K562 (cell line): ENCODE results near the gene DLGAP1. TPM values are rescaled to one million over a fixed set of nuclear protein-coding genes. Genes with fewer than 3 reads are reported as not detected.
A peak's percentile ranks its signal among the peaks of the same experiment; 100 is the strongest.

ENCODE experiments used
- ATAC-seq: fragments of 200-7000 bp; cut with Tn5 transposase; 3 replicates; pipeline ENCODE4 v1.9.1; 2020; ENCODE audit warnings: moderate library complexity
- BruUV-seq: library from RNA; stranded (reverse); fragments of 400-500 nt; replicated peaks from 2 replicates; lab custom pipeline; 2021; lab: Mats Ljungman, UMichigan
- CTCF ChIA-PET: fragments of 300-600 bp; formaldehyde crosslinking; extraction: SDS; loops from one replicate; lab custom pipeline; 2021; ENCODE audit warnings: low intra/inter-chr PET ratio; lab: Yijun Ruan, JAX
- POLR2A ChIA-PET: fragments of 300-600, 350-650 bp; sonication (Branson Sonifier 250); formaldehyde crosslinking; extraction: SDS; loops from one replicate; lab custom pipeline; 2021; ENCODE audit warnings: antibody characterized with exemption, inconsistent platforms; lab: Yijun Ruan, JAX
- DNase-seq, 4 experiments: peaks; one replicate each; pipeline versions ENCODE4 v3.0.0 to v3.0.0-alpha.2; 2011 to 2018; ENCODE audit warnings: low spot score in 3 of 4, mixed read lengths in 3 of 4; ENCODE audit errors: extremely low read depth in 1 of 4
- FAIRE-seq: peaks from 2 replicates; lab custom pipeline; 2011; peaks lifted over from hg19 to GRCh38; lab: Jason Lieb, UNC
- H2AFZ ChIP-seq: 2 replicates; pipeline ENCODE4 v1.6.0; 2011; ENCODE audit warnings: low read depth, low read length, control low read depth, inconsistent platforms
- H3K27ac ChIP-seq: fragments of 200-600 bp; 3 replicates; pipeline ENCODE4 v1.8.0; 2011; ENCODE audit warnings: low read depth, mild to moderate bottlenecking, control low read depth, inconsistent platforms, low read length, moderate library complexity, mixed read lengths; ENCODE audit errors: extremely low read depth
- H3K27me3 ChIP-seq, 2 experiments: fragments of 300-600 bp in 1 of 2; 2 replicates in 1 of 2; 3 replicates in 1 of 2; pipeline versions ENCODE4 v1.6.0 to v1.8.0; 2011; ENCODE audit warnings: inconsistent platforms in 2 of 2, low read length in 2 of 2, mild to moderate bottlenecking in 1 of 2, mixed read lengths in 1 of 2, moderate library complexity in 1 of 2; ENCODE audit not compliant: control insufficient read depth in 2 of 2, insufficient read depth in 2 of 2
- H3K36me3 ChIP-seq: fragments of 300-600 bp; 3 replicates; pipeline ENCODE4 v1.8.0; 2011; ENCODE audit warnings: mild to moderate bottlenecking, low read length, inconsistent platforms; ENCODE audit not compliant: control insufficient read depth, insufficient read depth
- H3K4me1 ChIP-seq, 2 experiments: fragments of 200-600 bp in 1 of 2; replicated peaks in 1 of 2; 2 replicates in 1 of 2; 3 replicates in 1 of 2; pipeline versions ENCODE4 v1.5.1 to v1.8.0; 2011; ENCODE audit warnings: inconsistent platforms in 2 of 2, low read length in 2 of 2, mild to moderate bottlenecking in 1 of 2, mixed read lengths in 1 of 2, moderate library complexity in 1 of 2; ENCODE audit not compliant: control insufficient read depth in 2 of 2, insufficient read depth in 2 of 2
- H3K4me2 ChIP-seq: 2 replicates; pipeline ENCODE4 v1.6.1; 2011; ENCODE audit warnings: low read length, control low read depth, inconsistent platforms, mixed read lengths; ENCODE audit not compliant: insufficient read depth
- H3K4me3 ChIP-seq: fragments of 200-600 bp; sonication (generic), shearing (Covaris generic); 2 replicates; pipeline ENCODE4 v1.5.1; 2016; ENCODE audit warnings: control low read depth, inconsistent platforms
- H3K79me2 ChIP-seq: fragments of 200-600 bp; 3 replicates; pipeline ENCODE4 v1.8.0; 2011; ENCODE audit warnings: low read length, inconsistent platforms; ENCODE audit not compliant: control insufficient read depth, insufficient read depth
- H3K9ac ChIP-seq, 2 experiments: 2 replicates each; pipeline versions ENCODE4 v1.6.0 to v1.6.1; 2011; ENCODE audit warnings: low read depth in 2 of 2, low read length in 2 of 2, control low read depth in 1 of 2, inconsistent platforms in 1 of 2, mild to moderate bottlenecking in 1 of 2, mixed read lengths in 1 of 2; ENCODE audit not compliant: insufficient read depth in 1 of 2
- H3K9me1 ChIP-seq: one replicate; pipeline ENCODE4 v1.6.0; 2011; ENCODE audit warnings: inconsistent platforms, mild to moderate bottlenecking, low read length, moderate library complexity; ENCODE audit not compliant: control insufficient read depth, insufficient read depth
- H3K9me3 ChIP-seq: replicated peaks from 2 replicates; pipeline ENCODE4 v1.5.1; 2011; ENCODE audit warnings: low read depth, low read length, inconsistent platforms; ENCODE audit not compliant: control insufficient read depth, insufficient read depth
- H4K20me1 ChIP-seq: replicated peaks from 2 replicates; pipeline ENCODE4 v1.6.1; 2011; ENCODE audit warnings: low read length, inconsistent platforms, mixed read lengths; ENCODE audit not compliant: control insufficient read depth, insufficient read depth
- CBFA2T2 ChIP-seq: fragments of 450-650 bp; conservative IDR thresholded peaks from 2 replicates; pipeline ENCODE4 v1.6.1; 2017; ENCODE audit warnings: mild to moderate bottlenecking
- COPS2 ChIP-seq: fragments of 450-650 bp; conservative IDR thresholded peaks from 2 replicates; pipeline ENCODE4 v1.6.1; 2016; ENCODE audit warnings: mild to moderate bottlenecking, moderate library complexity
- GABPB2 ChIP-seq: fragments of 250-450 bp; sonication (Bioruptor Pico); conservative IDR thresholded peaks from 2 replicates; pipeline ENCODE4 v1.5.1; 2021; ENCODE audit warnings: mild to moderate bottlenecking
- HMG20B ChIP-seq: fragments of 250-450 bp; sonication (Bioruptor Pico); IDR thresholded peaks from 2 replicates; pipeline ENCODE4 v1.5.0; 2021; ENCODE audit warnings: mild to moderate bottlenecking
- MITF ChIP-seq: IDR thresholded peaks from 2 replicates; pipeline ENCODE4 v1.6.1; 2014; ENCODE audit warnings: antibody characterized with exemption
- NCOR1 ChIP-seq: fragments of 450-650 bp; IDR thresholded peaks from 2 replicates; pipeline ENCODE4 v1.6.1; 2016; ENCODE audit warnings: mild to moderate bottlenecking, moderate library complexity
- PKNOX1 ChIP-seq: fragments of 450-650 bp; IDR thresholded peaks from 2 replicates; pipeline ENCODE4 v1.6.1; 2016
- RBM25 ChIP-seq: fragments of 200-400 bp; formaldehyde crosslinking; IDR thresholded peaks from 2 replicates; pipeline ENCODE4 v1.6.1; 2018; ENCODE audit warnings: low read length, low read depth, moderate library complexity; ENCODE audit not compliant: severe bottlenecking
- SMARCE1 ChIP-seq: fragments of 450-650 bp; IDR thresholded peaks from 2 replicates; pipeline ENCODE4 v1.7.1; 2016; ENCODE audit warnings: mild to moderate bottlenecking
- TAL1 ChIP-seq: fragments of 450-650 bp; IDR thresholded peaks from 2 replicates; pipeline ENCODE4 v1.6.1; 2016; ENCODE audit warnings: mild to moderate bottlenecking
- TCF3 ChIP-seq: sonication (generic); formaldehyde crosslinking; IDR thresholded peaks from 2 replicates; pipeline ENCODE4 v1.4.0; 2020; ENCODE audit warnings: mild to moderate bottlenecking, missing genetic modification reagents
- ZNF277 ChIP-seq: fragments of 250-450 bp; sonication (Bioruptor Pico); IDR thresholded peaks from 2 replicates; pipeline ENCODE4 v1.8.0; 2022; ENCODE audit warnings: inconsistent platforms, mild to moderate bottlenecking, moderate library complexity, borderline replicate concordance
- ZNF766 ChIP-seq: fragments of 200-800 bp; sonication (Bioruptor generic); conservative IDR thresholded peaks from 2 replicates; pipeline ENCODE4 v1.6.1; 2016; ENCODE audit warnings: missing genetic modification characterization, missing compliant biosample characterization
- WGBS: fragments of 100-300 bp; shearing (Covaris generic); methylation state at CpG from one replicate; pipeline ENCODE4 v1.1.6; 2016; ENCODE audit warnings: low coverage, mixed read lengths; ENCODE audit not compliant: insufficient coverage; ENCODE audit errors: missing lambda C conversion rate; 5-methylcytosine and 5-hydroxymethylcytosine counted together
- in situ Hi-C: fragments of 300-500 bp; cut with MboI; formaldehyde crosslinking; loops from 4 replicates; pipeline ENCODE4 v1.15.0; 2018; ENCODE audit warnings: inconsistent platforms, mixed read lengths
- intact Hi-C: fragments of 100-400 bp; cut with micrococcal nuclease; formaldehyde crosslinking; loops from 2 replicates; pipeline ENCODE4 v1.14.2; 2022
- polyA plus RNA-seq, 8 experiments: library from polyadenylated mRNA; depleted of rRNA in 4 of 8; stranded (reverse) in 5 of 8; unstranded in 3 of 8; fragments of >200 nt; fragmentation: Nextera tagmentation in 2 of 8; fragmentation: Illumina TruSeq in 1 of 8; extraction: Ambion mirVana in 2 of 8; extraction: Trizol in 1 of 8; gene quantifications; 2 replicates each; pipeline versions ENCODE4 v1.2.1 to v1.2.3, GENCODE V29; 2011 to 2014; ENCODE audit warnings: inconsistent platforms in 1 of 8, missing spikeins in 1 of 8
- total RNA-seq, 7 experiments: library from RNA; depleted of rRNA in 6 of 7; stranded (reverse); fragments of >200 nt in 6 of 7; fragmentation: Illumina TruSeq in 2 of 7; extraction: Trizol in 2 of 7; gene quantifications; 2 replicates each; pipeline versions ENCODE4 v1.2.1 to v1.2.3, GENCODE V29; 2011 to 2021; ENCODE audit warnings: low replicate concordance in 1 of 7

DLGAP1 gene
- total and polyA plus RNA-seq, 9 of the 15 experiments (the other 6 are each of a cell fraction or from before 2014, with no cell fraction given), result 0.04 to 0.22 (median 0.08) TPM

- Histone ChIP-seq H4K20me1 (no peaks in the 10 kb centered on the region), H3K4me3 (no peak overlapping the region), H3K4me2 (no peak overlapping the region), H3K9me1 (no peaks in the 10 kb centered on the region), H3K9ac (no peak overlapping the region), H3K9me3 (no peaks in the 10 kb centered on the region), H3K4me1 (no peaks in the 10 kb centered on the region; a peak in 1 of 5 replicates), H3K27me3 (no peaks in the 10 kb centered on the region), H3K79me2 (no peaks in the 10 kb centered on the region), H3K27ac (no peak overlapping the region), H3K36me3 (no peaks in the 10 kb centered on the region)
- intact Hi-C loops, result no loop called here
- FAIRE-seq, result no peak
- ChIA-PET POLR2A (no interaction called here), CTCF (no interaction called here)
- WGBS, result 0% methylated on average over 2 of the region's 2 CpGs
- no peak for ATAC-seq
- in situ Hi-C loops, result no loop called here
- no peak for DNase-seq
- TF ChIP-seq HMG20B, result no peak
- TF ChIP-seq, all 486 proteins: peak for 0
- no peak overlapping the region for H2AFZ ChIP-seq
- no TSS peak for BruUV-seq
These were observed 535.6 kb downstream of the DLGAP1 start for GRCh38 chr18:3919396-3920061.

GRCh38 chr18:3916082-3916481 is 539.0 kb downstream of the DLGAP1 start:
- H3K27ac ChIP-seq, result no peak overlapping the region
- in situ Hi-C loops (no loop called here), intact Hi-C loops (no loop called here)
- no peak overlapping the region for H3K4me2 ChIP-seq
- no peaks in the 10 kb centered on the region for H3K79me2 ChIP-seq
- WGBS, result under 1% methylated on average over 7 of the region's 7 CpGs
- no peaks in the 10 kb centered on the region for H3K9me3 ChIP-seq
- no peaks in the 10 kb centered on the region for H3K36me3 ChIP-seq
- no TSS peak for BruUV-seq
- no peaks in the 10 kb centered on the region; a peak in 1 of 5 replicates for H3K4me1 ChIP-seq
- ChIA-PET POLR2A (interaction anchor here (0.8 kb wide), 1 partner anchor 17 kb away, joined by 5 read pairs; no protein-coding TSS in a partner anchor), CTCF (no interaction called here)
- DNase-seq, result peak in 2 of 4 experiments; percentile 17 to 24
- H3K9ac ChIP-seq, result no peak overlapping the region
- H3K9me1 ChIP-seq, result no peaks in the 10 kb centered on the region
- ATAC-seq, result peak; percentile 45
- no peaks in the 10 kb centered on the region for H3K27me3 ChIP-seq
- no peaks in the 10 kb centered on the region for H4K20me1 ChIP-seq
- H2AFZ ChIP-seq, result no peak overlapping the region
- H3K4me3 ChIP-seq, result no peak overlapping the region
- FAIRE-seq, result no peak
- TF ChIP-seq ZNF766 (CRISPR knock-in tag) (0 out of 2 replicates have a peak, but pooled peaks have one; percentile 22), RBM25 (no peak), CBFA2T2 (peak; percentile 75), PKNOX1 (no peak), COPS2 (no peak), MITF (peak; percentile 44; the same call in 1 of the 2 replicates), GABPB2 (CRISPR knock-in tag) (no peak), TAL1 (peak; percentile 84), TCF3 (peak; percentile 69), ZNF277 (CRISPR knock-in tag) (no peak), NCOR1 (peak; percentile 47; the same call in 1 of the 2 replicates), SMARCE1 (no peak)
